NCI-H226 (cell line): ENCODE measurements around the gene TIRAP.
"Not testable (repeated sequence)": the region's sequence is repeated elsewhere in the genome, so short reads cannot be mapped to it uniquely, and the experiment has no call there.

Experiments used
- DNase-seq: peaks from one replicate; pipeline ENCODE4 v3.0.0-alpha.2; 2015

Gene TIRAP

GRCh38 chr11:126282736-126283591 lies at the start of gene TIRAP:
TIRAP (plus strand) TSS chr11:126283093; CDS start chr11:126290895, 7,802 bp downstream.
- peak; percentile 18 for DNase-seq

DNA sequence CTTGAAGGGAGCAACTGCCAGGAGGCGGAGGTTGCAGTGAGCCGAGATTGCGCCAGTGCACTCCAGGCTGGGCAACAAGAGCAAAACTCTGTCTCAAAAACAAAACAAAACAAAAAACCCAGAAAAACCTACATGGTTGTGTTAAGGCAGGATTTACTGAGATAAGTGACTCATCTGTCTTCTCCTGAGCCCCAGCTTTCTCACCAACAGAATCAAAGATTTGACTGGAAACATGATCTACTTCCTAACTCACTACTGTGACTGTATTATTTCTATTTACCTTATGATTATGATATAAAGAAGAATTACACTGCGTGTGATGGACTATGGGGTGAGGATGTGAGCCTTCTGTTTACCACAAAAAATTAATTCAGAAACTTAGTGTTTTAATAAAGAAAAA lies 49.5 kb upstream of the TIRAP start:
- no peak for DNase-seq

DNA sequence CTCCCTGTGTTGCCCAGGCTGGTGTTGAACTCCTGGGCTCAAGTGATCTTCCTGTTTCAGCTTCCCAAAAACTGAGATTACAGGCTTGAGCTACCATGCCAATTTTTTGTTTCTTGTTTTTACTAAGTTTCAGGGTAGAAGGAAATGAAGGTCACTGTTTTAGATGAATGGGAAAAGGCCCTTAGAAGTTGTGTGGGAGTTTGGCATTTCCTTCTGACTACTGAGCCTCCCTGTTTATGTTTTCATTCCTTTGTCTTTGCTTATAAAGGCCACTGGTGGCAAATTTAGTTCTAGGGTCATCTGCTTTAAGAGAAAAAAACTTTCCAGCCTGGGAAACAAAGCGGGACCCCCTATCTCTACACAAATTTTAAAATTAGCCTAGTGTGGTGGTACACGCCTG lies 36.3 kb upstream of the TIRAP start:
- DNase-seq: no peak

- no peak for DNase-seq
Observed at GRCh38 chr11:126253265-126253664, 29.6 kb upstream of the TIRAP start.

GRCh38 chr11:126254819-126255218 lies 28.1 kb upstream of the TIRAP start:
- no peak for DNase-seq

DNA sequence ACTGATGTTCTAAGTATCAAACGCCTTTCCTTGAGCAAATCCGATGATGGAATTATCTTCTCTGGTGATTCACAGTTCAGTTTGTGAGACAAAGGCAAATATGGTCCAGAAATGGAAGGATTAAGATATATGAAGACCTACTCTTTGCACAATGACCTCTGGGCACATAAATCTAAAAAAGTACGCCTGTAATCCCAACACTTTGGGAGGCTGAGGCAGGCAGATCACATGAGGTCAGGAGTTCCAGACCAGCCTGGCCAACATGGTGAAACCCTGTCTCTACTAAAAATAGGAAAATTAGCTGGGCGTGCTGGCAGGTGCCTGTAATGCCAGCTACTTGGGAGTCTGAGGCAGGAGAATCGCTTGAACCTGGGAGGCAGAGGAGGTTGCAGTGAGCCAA lies 27.4 kb upstream of the TIRAP start:
- DNase-seq: not testable (repeated sequence)

- DNase-seq: no peak
Observed at GRCh38 chr11:126256216-126256615, 26.7 kb upstream of the TIRAP start.

GRCh38 chr11:126257144-126257543 lies 25.7 kb upstream of the TIRAP start:
- DNase-seq: no peak

DNA sequence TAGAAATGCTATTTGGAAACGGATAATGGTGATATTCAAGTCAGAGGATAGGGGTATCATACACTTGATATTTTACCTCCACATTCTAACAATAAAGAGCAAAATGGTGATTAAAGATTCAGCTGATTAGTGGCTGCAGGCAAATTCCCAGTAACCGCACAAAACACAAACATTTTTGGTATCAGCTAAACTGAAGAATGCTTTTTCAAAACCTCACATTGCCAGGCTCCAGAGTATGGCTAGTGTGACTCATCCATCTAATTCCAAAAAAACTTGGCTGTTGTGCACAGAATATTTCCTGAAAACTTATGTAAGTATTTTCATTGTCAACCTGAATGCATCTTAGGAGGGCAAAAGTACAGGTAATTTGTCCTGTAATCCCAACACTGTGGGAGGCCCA lies 25.1 kb upstream of the TIRAP start:
- DNase-seq: peak; percentile 48

DNA sequence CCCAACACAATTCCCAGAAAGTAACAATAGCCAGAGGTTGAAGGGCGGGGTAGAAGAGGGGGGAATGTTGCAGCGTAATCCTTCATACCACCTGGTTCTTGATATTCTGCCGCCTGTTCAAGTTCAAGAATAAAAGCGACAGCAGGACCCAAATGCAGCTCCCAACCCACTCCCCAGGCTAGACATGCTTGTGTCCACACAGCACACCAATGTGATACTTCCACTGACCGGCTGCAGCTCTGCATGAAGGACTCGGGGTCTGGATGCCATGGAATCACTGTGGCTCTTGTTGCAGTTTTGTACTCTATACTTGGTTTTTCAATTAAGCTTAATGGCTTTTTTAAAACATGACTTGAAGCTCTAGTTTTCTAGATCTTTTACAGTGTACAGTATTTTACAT lies 20.7 kb upstream of the TIRAP start:
- no peak for DNase-seq

GRCh38 chr11:126263489-126263888 lies 19.4 kb upstream of the TIRAP start:
- no peak for DNase-seq

DNA sequence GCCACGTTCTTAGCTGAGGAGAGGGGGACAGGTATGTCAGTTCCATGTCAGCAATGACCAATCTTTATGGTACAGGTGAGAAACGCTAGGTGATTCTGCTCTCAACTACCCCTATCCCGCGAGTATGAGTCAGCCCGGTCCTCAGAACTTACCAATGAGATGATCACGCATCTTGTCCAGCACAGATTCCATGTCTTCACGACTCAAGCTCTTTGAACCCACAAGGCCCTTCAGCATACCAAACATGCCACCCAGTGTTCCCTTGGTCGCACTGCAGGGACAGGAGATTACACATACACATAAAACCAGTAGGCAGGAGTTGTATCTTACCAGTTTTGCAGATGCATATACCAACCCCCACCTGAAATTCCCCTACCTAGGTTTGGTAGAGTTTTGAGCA lies 17.1 kb upstream of the TIRAP start:
- no peak for DNase-seq

GRCh38 chr11:126267650-126268049 lies 15.2 kb upstream of the TIRAP start:
- DNase-seq: no peak

GRCh38 chr11:126268361-126268707 lies 14.6 kb upstream of the TIRAP start:
- DNase-seq: no peak

DNA sequence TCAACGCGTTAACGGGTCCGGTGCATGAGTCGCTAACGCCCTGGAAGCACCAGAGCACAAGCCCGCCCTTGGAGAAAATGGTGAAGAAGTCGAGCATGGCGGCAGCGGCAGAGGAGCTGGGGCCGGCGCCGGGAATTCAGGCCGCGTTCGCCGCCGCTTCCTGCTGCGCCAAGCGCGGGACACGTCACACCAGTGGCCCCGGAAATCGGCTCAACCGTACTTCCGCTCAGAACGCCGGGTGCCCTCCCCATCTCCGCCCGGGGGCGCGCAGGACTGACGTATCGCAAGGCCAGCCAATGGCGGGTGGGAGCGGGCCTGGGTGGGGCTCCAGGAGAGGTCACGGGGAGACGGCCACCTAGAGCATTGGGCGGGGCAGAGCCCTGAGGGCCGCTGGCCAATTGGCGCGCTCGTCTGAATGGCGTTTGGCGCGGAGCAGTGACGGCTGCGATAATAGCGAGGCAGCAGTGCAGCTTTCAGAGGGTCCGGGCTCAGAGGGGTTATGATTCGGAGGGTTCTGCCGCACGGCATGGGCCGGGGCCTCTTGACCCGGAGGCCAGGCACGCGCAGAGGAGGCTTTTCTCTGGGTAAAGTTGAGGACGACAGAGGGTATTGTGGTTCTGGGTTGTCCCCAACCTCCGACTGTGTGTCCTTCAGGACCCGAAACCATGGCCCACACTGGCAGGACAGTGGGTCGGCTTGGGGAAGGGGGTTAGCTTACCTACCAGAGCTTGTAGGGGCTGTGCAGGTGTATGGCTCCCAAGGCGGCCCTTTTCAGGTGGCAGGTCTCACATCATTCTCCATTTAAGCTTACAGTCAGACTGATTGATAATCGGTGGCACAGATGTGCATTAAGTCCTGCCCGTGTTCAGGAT lies 13.9 kb upstream of the TIRAP start, which contains the start of the genes FOXRED1 and SRPRA:
TSS of gene FOXRED1 (plus strand) at position 447 of the 872 bp plus-strand sequence. CDS start at position 500, 53 bp downstream.
TSS of gene SRPRA (minus strand) at position 188 of the 872 bp plus-strand sequence. CDS start at position 97, 91 bp downstream.
- DNase-seq: peak; percentile 99

- DNase-seq: no peak
Observed at GRCh38 chr11:126277322-126277721, 5.6 kb upstream of the TIRAP start.

- DNase-seq: no peak
Observed at GRCh38 chr11:126277780-126278179, 5.1 kb upstream of the TIRAP start.

DNA sequence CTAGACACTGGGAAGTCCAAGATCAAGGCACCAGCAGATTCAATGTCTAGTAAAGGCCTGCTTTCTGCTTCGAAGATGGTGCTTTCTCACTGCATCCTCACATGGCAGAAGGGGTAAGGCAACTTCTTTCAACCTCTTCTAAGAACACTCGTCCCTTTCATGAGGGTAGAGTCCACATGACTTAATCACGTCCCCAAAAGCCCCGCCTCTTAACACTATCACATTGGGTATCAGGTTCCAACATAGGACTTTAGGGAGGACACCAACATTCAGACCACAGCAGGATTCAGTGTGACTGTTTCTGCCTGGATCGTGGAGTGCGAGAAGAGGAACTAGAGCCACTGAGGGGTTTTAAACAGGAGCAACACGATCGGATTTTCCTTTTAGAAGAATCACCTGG lies 3.7 kb upstream of the TIRAP start:
- no peak for DNase-seq

- DNase-seq: no peak
Observed at GRCh38 chr11:126280595-126280994, 2.3 kb upstream of the TIRAP start.

DNA sequence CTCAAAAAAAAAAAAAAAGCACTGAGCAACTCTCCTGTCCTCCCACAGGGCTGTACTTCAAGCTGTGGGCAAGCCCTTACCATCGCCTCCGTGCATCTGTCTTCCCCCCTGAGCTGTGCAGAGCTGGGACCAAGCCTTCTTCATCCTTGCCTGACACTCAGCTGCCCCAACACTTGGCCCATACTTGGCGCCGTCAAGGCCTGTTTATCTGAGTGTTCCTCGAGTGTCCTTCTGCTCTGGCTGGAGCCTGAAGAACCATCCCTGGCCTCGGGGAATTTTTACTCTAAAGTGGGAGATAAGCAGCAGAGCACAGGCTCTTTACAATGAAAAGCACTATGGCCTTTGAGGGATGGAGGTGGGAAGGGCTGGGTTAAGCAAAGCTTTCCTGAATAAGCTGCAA lies 1.6 kb upstream of the TIRAP start:
- DNase-seq: no peak

DNA sequence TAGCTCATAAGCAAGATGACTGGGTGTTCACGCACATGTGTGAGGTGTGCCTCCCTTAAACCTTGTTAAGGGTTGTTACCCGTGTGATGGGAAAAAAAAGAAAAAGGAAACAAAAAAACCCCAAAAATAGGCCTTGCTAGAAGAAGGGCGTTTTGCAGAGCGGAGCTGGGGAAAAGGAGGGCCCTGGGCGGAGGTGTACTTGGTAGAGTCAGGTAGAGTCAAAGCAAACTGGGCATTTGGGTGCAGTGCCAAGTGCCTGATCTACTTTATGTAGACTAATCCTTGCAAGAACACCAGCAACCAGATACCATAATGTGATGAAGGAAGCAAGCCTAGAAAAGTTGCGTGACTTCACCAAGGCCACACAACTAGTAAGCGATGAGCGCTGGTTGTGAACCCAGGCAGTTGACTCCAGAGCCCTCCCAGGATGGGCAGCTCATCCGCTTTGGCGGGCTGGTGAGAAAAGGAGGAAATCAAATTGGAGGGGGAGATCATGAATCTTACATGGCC lies 1.2 kb upstream of the TIRAP start:
- no peak for DNase-seq

DNA sequence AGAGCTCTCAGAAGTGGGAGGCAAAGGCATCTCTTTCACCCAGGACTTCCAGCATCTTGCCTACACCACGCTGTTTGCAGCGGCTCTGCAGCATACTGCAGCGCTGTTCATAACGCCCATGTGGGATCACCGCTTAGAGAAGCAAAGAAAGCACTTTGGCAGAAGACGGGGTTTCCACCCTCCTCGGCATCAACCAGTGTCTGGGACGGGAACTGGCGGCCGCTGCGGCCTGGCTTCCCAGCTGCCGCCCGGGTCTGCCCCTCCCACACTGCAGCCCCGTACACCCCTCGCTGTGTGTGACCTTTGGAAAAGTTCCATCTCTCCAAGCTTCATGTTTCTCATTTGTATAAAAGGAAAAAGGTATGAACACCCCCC lies 545 bp upstream of the TIRAP start:
- DNase-seq: no peak

GRCh38 chr11:126284829-126285228 lies 1.9 kb downstream of the TIRAP start:
- DNase-seq: peak; percentile 85

DNA sequence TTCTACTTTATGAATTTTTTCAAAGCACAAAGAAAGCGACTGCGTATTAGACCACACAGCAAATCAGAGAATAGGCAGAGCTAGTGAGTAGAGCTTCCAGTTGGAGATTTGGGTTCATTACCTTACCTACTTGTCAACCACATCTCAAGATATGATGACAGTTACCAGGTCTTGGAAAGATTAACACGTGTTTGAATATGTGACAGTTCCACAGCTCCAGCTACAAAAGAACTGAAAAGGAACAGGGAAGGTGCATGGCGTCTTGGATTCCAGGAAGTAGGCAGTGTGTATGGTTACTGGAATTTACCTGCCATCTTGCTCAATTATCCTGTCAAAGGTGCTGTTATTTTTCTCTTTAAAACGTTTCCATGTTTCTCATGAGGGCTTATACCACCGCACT lies 5.3 kb downstream of the TIRAP start:
- DNase-seq: no peak
